ENCODE results near the gene PCDH1.

PCDH1 gene

DNA sequence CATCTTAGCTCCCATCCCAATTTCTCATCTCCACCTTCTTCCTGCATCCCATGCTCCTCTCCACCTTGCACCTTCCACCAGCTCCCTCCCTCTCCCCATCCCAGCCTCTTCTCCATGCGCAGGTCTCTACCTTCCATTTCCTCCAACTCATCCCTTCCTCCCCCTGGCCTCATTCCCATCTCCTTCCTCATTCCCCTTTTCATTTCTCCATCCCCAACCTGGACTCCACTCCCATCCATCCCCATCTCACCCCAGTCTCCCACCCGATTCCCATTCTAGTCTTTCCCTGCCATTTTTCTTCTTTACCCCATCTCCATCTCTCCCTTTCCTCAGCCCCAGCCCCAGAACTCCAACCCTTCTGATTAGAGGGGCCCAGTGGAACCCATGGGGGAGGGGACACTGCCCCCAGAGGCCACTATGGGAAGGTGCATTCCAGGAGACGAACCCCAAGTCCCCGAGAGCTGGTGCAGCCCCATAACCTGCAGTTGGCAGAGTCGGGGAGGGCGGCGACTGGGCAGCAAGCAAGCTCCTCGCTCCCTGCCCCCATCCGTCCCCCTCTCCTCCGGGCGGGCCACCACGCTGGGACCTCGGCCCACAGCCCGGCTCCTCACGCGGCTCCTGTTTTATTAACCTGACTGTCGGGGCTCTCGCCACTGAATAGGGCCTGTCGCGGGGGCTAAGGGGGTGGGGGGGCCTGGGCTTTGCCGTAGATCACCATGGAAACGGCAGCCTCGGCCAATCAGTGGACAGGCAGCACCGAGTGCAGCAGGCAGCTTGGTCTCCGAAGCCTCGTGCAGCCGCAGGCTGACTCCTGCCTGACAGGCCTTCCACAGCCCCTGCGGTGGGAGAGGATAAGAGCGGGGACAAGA, 66.7 kb downstream of the PCDH1 start (continued):
- TF ChIP-seq, protein P1, sequence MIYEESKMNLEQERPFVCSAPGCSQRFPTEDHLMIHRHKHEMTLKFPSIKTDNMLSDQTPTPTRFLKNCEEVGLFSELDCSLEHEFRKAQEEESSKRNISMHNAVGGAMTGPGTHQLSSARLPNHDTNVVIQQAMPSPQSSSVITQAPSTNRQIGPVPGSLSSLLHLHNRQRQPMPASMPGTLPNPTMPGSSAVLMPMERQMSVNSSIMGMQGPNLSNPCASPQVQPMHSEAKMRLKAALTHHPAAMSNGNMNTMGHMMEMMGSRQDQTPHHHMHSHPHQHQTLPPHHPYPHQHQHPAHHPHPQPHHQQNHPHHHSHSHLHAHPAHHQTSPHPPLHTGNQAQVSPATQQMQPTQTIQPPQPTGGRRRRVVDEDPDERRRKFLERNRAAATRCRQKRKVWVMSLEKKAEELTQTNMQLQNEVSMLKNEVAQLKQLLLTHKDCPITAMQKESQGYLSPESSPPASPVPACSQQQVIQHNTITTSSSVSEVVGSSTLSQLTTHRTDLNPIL (CRISPR knock-in tag; IDR thresholded peaks at IDR 0.05; ENCODE audit: low read depth): no peak
- TF ChIP-seq, protein P2, sequence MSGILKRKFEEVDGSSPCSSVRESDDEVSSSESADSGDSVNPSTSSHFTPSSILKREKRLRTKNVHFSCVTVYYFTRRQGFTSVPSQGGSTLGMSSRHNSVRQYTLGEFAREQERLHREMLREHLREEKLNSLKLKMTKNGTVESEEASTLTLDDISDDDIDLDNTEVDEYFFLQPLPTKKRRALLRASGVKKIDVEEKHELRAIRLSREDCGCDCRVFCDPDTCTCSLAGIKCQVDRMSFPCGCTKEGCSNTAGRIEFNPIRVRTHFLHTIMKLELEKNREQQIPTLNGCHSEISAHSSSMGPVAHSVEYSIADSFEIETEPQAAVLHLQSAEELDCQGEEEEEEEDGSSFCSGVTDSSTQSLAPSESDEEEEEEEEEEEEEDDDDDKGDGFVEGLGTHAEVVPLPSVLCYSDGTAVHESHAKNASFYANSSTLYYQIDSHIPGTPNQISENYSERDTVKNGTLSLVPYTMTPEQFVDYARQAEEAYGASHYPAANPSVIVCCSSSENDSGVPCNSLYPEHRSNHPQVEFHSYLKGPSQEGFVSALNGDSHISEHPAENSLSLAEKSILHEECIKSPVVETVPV (CRISPR knock-in tag; IDR thresholded peaks at IDR 0.05): no peak
- no peak for TF ChIP-seq ZC3H10 (CRISPR knock-in tag; IDR thresholded peaks at IDR 0.05)

DNA sequence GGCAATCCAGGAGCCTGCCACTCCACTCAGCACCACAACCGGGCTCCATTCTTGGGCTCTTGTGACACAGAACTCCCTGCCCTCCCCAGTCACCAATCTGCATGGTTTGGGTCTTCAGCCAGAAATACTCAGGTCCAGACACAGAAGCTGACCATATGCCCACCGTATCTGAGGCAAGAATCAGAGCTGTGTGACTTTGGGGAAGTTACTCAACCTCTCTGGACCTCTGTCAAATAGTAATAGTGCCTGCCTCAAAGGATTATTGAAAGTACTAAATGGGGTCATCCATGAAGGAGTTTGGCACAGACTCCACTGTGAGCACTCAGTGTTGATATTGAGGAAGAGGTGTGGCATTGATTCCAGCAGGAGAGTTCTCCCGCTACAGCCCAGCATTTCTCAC, 67.5 kb downstream of the PCDH1 start:
- TF ChIP-seq, protein P1 (CRISPR knock-in tag; IDR thresholded peaks at IDR 0.05; ENCODE audit: low read depth): no peak
- TF ChIP-seq, protein P3, sequence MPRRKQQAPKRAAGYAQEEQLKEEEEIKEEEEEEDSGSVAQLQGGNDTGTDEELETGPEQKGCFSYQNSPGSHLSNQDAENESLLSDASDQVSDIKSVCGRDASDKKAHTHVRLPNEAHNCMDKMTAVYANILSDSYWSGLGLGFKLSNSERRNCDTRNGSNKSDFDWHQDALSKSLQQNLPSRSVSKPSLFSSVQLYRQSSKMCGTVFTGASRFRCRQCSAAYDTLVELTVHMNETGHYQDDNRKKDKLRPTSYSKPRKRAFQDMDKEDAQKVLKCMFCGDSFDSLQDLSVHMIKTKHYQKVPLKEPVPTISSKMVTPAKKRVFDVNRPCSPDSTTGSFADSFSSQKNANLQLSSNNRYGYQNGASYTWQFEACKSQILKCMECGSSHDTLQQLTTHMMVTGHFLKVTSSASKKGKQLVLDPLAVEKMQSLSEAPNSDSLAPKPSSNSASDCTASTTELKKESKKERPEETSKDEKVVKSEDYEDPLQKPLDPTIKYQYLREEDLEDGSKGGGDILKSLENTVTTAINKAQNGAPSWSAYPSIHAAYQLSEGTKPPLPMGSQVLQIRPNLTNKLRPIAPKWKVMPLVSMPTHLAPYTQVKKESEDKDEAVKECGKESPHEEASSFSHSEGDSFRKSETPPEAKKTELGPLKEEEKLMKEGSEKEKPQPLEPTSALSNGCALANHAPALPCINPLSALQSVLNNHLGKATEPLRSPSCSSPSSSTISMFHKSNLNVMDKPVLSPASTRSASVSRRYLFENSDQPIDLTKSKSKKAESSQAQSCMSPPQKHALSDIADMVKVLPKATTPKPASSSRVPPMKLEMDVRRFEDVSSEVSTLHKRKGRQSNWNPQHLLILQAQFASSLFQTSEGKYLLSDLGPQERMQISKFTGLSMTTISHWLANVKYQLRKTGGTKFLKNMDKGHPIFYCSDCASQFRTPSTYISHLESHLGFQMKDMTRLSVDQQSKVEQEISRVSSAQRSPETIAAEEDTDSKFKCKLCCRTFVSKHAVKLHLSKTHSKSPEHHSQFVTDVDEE (CRISPR knock-in tag; IDR thresholded peaks at IDR 0.05): no peak
- TF ChIP-seq ZFP30 (CRISPR knock-in tag; IDR thresholded peaks at IDR 0.05): no peak
- no peak for TF ChIP-seq PPARA (CRISPR knock-in tag; IDR thresholded peaks at IDR 0.05; ENCODE audit: borderline replicate concordance)
- no peak for TF ChIP-seq ZNF8 (CRISPR knock-in tag; IDR thresholded peaks at IDR 0.05)
- TF ChIP-seq ESRRG (CRISPR knock-in tag; IDR thresholded peaks at IDR 0.05): no peak
- TF ChIP-seq, protein P4, sequence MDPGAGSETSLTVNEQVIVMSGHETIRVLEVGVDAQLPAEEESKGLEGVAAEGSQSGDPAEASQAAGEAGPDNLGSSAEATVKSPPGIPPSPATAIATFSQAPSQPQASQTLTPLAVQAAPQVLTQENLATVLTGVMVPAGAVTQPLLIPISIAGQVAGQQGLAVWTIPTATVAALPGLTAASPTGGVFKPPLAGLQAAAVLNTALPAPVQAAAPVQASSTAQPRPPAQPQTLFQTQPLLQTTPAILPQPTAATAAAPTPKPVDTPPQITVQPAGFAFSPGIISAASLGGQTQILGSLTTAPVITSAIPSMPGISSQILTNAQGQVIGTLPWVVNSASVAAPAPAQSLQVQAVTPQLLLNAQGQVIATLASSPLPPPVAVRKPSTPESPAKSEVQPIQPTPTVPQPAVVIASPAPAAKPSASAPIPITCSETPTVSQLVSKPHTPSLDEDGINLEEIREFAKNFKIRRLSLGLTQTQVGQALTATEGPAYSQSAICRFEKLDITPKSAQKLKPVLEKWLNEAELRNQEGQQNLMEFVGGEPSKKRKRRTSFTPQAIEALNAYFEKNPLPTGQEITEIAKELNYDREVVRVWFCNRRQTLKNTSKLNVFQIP (CRISPR knock-in tag; IDR thresholded peaks at IDR 0.05; ENCODE audit: borderline replicate concordance, low read depth): no peak
- no peak for ATAC-seq

DNA sequence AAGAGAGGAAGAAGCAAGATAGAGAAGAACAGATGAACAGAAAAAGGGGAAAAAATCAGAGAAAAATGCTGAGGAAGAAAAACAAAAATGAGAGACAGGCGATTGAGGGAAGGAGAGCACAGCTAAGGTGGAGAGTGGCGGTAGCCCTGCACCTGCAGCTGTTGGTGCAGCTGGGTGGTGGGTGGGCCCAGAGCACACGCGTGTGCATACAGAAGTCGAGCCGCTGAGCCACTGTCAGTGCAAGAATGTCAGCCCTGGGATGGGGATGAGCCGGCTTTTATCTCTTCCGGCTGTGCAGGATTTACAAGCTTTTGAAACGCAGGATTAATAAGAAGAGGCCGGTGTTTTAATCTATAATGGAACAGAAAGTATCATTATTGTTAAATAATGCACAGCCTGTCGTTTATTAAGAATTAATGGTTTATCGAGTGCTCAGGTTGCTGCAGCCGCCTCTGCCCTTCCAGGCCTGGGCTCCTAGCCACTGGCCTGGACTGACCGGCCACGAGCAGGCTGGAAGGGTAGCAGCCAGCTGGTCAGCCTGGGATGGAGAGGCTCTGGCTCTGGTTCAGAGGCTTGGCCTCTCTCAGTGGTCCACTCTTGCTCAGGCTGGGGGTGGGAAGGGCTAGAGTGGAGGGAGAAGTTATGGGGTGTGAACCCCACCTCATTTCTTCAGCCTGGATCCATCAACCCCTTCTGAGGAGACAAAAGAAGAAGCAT, 68.7 kb downstream of the PCDH1 start:
- TF ChIP-seq ZNF8 (CRISPR knock-in tag; IDR thresholded peaks at IDR 0.05): no peak
- no peak for TF ChIP-seq ZNF565 (CRISPR knock-in tag; conservative IDR thresholded peaks at IDR 0.05; ENCODE audit: low read depth)
- no peak for TF ChIP-seq SNAI2 (CRISPR knock-in tag; IDR thresholded peaks at IDR 0.05)
- no peak for TF ChIP-seq ARNTL (CRISPR knock-in tag; IDR thresholded peaks at IDR 0.05; ENCODE audit: borderline replicate concordance, low read depth)
- no peak for TF ChIP-seq TOX (CRISPR knock-in tag; IDR thresholded peaks at IDR 0.05; ENCODE audit: borderline replicate concordance)
- ATAC-seq: no peak

DNA sequence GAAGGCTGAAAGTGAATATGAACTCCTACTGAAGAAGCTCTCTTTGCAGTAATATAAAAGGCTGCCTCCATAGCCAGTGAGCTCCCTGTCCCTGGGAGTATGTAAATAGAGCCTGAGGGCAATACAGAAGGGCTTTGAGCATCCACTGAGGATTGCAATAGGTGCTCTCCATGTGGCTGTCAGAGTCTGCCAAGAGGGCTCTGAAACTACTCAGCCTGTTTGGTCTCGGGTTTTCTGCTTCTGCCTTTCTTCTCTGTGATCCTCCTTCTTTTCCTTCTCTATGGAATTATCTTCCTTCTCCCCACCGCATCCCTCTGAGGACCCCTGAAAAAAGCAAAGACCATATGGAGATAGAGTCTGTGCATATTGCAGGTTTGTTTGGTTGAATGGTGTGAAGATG, 69.4 kb downstream of the PCDH1 start:
- ATAC-seq: no peak
- no peak for TF ChIP-seq BACH2 (CRISPR knock-in tag; IDR thresholded peaks at IDR 0.05; ENCODE audit: borderline replicate concordance)
- TF ChIP-seq TOX (CRISPR knock-in tag; IDR thresholded peaks at IDR 0.05; ENCODE audit: borderline replicate concordance): no peak
- TF ChIP-seq ZNF8 (CRISPR knock-in tag; IDR thresholded peaks at IDR 0.05): no peak
- TF ChIP-seq ARNTL (CRISPR knock-in tag; IDR thresholded peaks at IDR 0.05; ENCODE audit: borderline replicate concordance, low read depth): no peak
- TF ChIP-seq, protein P3 (CRISPR knock-in tag; IDR thresholded peaks at IDR 0.05): no peak
- no peak for TF ChIP-seq ZFP3 (CRISPR knock-in tag; IDR thresholded peaks at IDR 0.05)
- no peak for TF ChIP-seq OSR1 (CRISPR knock-in tag; IDR thresholded peaks at IDR 0.05)
- no peak for TF ChIP-seq ZC3H10 (CRISPR knock-in tag; IDR thresholded peaks at IDR 0.05)
- TF ChIP-seq, protein P1 (CRISPR knock-in tag; IDR thresholded peaks at IDR 0.05; ENCODE audit: low read depth): no peak
- TF ChIP-seq, protein P5, sequence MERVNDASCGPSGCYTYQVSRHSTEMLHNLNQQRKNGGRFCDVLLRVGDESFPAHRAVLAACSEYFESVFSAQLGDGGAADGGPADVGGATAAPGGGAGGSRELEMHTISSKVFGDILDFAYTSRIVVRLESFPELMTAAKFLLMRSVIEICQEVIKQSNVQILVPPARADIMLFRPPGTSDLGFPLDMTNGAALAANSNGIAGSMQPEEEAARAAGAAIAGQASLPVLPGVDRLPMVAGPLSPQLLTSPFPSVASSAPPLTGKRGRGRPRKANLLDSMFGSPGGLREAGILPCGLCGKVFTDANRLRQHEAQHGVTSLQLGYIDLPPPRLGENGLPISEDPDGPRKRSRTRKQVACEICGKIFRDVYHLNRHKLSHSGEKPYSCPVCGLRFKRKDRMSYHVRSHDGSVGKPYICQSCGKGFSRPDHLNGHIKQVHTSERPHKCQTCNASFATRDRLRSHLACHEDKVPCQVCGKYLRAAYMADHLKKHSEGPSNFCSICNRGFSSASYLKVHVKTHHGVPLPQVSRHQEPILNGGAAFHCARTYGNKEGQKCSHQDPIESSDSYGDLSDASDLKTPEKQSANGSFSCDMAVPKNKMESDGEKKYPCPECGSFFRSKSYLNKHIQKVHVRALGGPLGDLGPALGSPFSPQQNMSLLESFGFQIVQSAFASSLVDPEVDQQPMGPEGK (CRISPR knock-in tag; IDR thresholded peaks at IDR 0.05; ENCODE audit: borderline replicate concordance): no peak
- TF ChIP-seq PPARA (CRISPR knock-in tag; IDR thresholded peaks at IDR 0.05; ENCODE audit: borderline replicate concordance): no peak
- TF ChIP-seq ZNF565 (CRISPR knock-in tag; conservative IDR thresholded peaks at IDR 0.05; ENCODE audit: low read depth): no peak

Data from SK-N-SH treated with all-trans-retinoic acid at 6 μM for 48 hours (cell line).